Measurements from ENCODE around the gene SSH2. TPM values are rescaled to one million over a fixed set of nuclear protein-coding genes. Genes with fewer than 3 reads are reported as not detected.

SSH2 gene
- polyA plus RNA-seq, 1 donor from 2014 or later = 16.6 TPM

GRCh38 chr17:29885031-29885640 lies 44.9 kb downstream of the SSH2 start:
- TF ChIP-seq EZH2 (IDR thresholded peaks at IDR 0.05; ENCODE audit: borderline replicate concordance, insufficient read depth, low read length, poor library complexity, severe bottlenecking) = no peak
- TF ChIP-seq SMC3 (conservative IDR thresholded peaks at IDR 0.05; ENCODE audit: poor library complexity) = no peak
- no peak for TF ChIP-seq CTCF (IDR thresholded peaks at IDR 0.05; ENCODE audit: poor library complexity, severe bottlenecking)
- TF ChIP-seq POLR2AphosphoS5 (IDR thresholded peaks at IDR 0.05) = no peak
- no peak for TF ChIP-seq EP300 (conservative IDR thresholded peaks at IDR 0.05; ENCODE audit: poor library complexity, severe bottlenecking)
- TF ChIP-seq REST (IDR thresholded peaks at IDR 0.05; ENCODE audit: borderline replicate concordance) = no peak
- TF ChIP-seq RAD21 (conservative IDR thresholded peaks at IDR 0.05) = no peak
- TF ChIP-seq MXI1 (conservative IDR thresholded peaks at IDR 0.05; ENCODE audit: poor library complexity, severe bottlenecking) = no peak
- TF ChIP-seq TAF1 (IDR thresholded peaks at IDR 0.05; ENCODE audit: low read depth) = no peak
- H3K9me3 ChIP-seq (ENCODE audit: low read length) = no peaks in the 10 kb centered on the region
- no peak overlapping the region for H2AFZ ChIP-seq (ENCODE audit: low read depth, low read length)
- H4K20me1 ChIP-seq (ENCODE audit: insufficient read depth) = peaks cover 5% of the 10 kb centered on the region
- no peaks in the 10 kb centered on the region for H3K9me2 ChIP-seq (ENCODE audit: insufficient read depth, low read length)
- H3K4me3 ChIP-seq (ENCODE audit: low read length) = no peak overlapping the region
- H3K79me2 ChIP-seq (replicated peaks; ENCODE audit: insufficient read depth, low read length) = peaks cover 37% of the 10 kb centered on the region
- H3K4me2 ChIP-seq (ENCODE audit: low read length) = no peak overlapping the region
- peaks cover 2% of the 10 kb centered on the region for H3K36me3 ChIP-seq (ENCODE audit: insufficient read depth, low read length)
- no peaks in the 10 kb centered on the region for H3K27me3 ChIP-seq (ENCODE audit: insufficient read depth, low read depth, low read length)
- H3K9ac ChIP-seq (ENCODE audit: low read length) = no peak overlapping the region
- no peak overlapping the region for H3K27ac ChIP-seq (ENCODE audit: low read length)
- H3F3A ChIP-seq (ENCODE audit: insufficient read depth, low read length, poor library complexity, severe bottlenecking) = no peaks in the 10 kb centered on the region

- Histone ChIP-seq H3K9ac (ENCODE audit: low read length) (no peak overlapping the region), H3K4me3 (ENCODE audit: low read length) (no peak overlapping the region), H3K27me3 (ENCODE audit: insufficient read depth, low read depth, low read length) (no peaks in the 10 kb centered on the region), H3K27ac (ENCODE audit: low read length) (no peak overlapping the region), H3K9me3 (ENCODE audit: low read length) (no peaks in the 10 kb centered on the region), H3K9me2 (ENCODE audit: insufficient read depth, low read length) (no peaks in the 10 kb centered on the region), H4K20me1 (ENCODE audit: insufficient read depth) (peaks cover 5% of the 10 kb centered on the region), H3K4me2 (ENCODE audit: low read length) (no peak overlapping the region), H2AFZ (ENCODE audit: low read depth, low read length) (no peak overlapping the region), H3F3A (ENCODE audit: insufficient read depth, low read length, poor library complexity, severe bottlenecking) (no peaks in the 10 kb centered on the region), H3K36me3 (ENCODE audit: insufficient read depth, low read length) (no peaks in the 10 kb centered on the region), H3K79me2 (replicated peaks; ENCODE audit: insufficient read depth, low read length) (peaks cover 46% of the 10 kb centered on the region)
- TF ChIP-seq EZH2 (IDR thresholded peaks at IDR 0.05; ENCODE audit: borderline replicate concordance, insufficient read depth, low read length, poor library complexity, severe bottlenecking) (no peak), RAD21 (conservative IDR thresholded peaks at IDR 0.05) (no peak), EP300 (conservative IDR thresholded peaks at IDR 0.05; ENCODE audit: poor library complexity, severe bottlenecking) (no peak), MXI1 (conservative IDR thresholded peaks at IDR 0.05; ENCODE audit: poor library complexity, severe bottlenecking) (no peak), REST (IDR thresholded peaks at IDR 0.05; ENCODE audit: borderline replicate concordance) (no peak), CTCF (IDR thresholded peaks at IDR 0.05; ENCODE audit: poor library complexity, severe bottlenecking) (no peak), SMC3 (conservative IDR thresholded peaks at IDR 0.05; ENCODE audit: poor library complexity) (no peak), TAF1 (IDR thresholded peaks at IDR 0.05; ENCODE audit: low read depth) (no peak), POLR2AphosphoS5 (IDR thresholded peaks at IDR 0.05) (no peak)
Observed at GRCh38 chr17:29883497-29883896, 46.5 kb downstream of the SSH2 start.

Measured in neural cell (in vitro differentiated cells).